GM10847 (cell line): ENCODE results near the gene APPBP2.

Experiments
- POLR2A ChIP-seq: IDR thresholded peaks from 2 replicates; pipeline ENCODE4 v1.6.1; 2011; ENCODE audit not compliant: insufficient read length; ENCODE audit errors: extremely low read depth

Gene APPBP2

DNA sequence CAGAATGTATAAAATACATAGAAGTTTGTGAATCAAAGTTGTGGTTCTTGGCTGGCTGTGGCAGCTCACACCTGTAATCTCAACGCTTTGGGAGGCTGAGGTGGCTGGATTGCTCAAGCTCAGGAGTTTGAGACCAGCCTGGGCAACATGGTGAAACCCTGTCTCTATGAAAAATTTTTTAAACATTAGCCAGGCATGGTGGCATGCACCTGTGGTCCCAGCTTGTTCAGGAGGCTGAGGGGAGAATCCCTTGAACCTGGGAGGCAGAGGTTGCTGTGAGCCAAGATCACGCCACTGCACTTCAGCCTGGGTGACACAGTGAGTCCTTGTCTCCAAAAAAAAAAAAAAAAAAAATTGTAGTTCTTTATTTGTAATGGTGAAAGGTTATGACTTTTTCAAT is 13.8 kb upstream of the APPBP2 start:
- TF ChIP-seq POLR2A = no peak

DNA sequence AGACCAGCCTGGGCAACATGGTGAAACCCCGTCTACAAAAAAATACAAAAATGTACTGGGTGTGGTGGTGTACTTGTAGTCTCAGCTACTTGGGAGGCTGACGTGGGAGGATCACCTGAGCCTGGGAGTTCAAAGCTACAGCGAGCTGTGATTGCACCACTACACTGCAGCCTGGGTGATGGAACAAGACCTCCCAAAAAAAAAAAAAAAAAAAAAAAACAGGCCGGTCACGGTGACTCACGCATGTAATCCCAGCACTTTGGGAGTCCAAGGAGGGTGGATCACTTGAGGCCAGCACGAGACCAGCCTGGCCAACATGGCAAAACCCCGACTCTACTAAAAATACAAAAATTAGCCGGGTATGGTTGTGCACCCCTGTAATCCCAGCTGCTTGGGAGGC is 12.7 kb upstream of the APPBP2 start:
- TF ChIP-seq POLR2A = no peak

DNA sequence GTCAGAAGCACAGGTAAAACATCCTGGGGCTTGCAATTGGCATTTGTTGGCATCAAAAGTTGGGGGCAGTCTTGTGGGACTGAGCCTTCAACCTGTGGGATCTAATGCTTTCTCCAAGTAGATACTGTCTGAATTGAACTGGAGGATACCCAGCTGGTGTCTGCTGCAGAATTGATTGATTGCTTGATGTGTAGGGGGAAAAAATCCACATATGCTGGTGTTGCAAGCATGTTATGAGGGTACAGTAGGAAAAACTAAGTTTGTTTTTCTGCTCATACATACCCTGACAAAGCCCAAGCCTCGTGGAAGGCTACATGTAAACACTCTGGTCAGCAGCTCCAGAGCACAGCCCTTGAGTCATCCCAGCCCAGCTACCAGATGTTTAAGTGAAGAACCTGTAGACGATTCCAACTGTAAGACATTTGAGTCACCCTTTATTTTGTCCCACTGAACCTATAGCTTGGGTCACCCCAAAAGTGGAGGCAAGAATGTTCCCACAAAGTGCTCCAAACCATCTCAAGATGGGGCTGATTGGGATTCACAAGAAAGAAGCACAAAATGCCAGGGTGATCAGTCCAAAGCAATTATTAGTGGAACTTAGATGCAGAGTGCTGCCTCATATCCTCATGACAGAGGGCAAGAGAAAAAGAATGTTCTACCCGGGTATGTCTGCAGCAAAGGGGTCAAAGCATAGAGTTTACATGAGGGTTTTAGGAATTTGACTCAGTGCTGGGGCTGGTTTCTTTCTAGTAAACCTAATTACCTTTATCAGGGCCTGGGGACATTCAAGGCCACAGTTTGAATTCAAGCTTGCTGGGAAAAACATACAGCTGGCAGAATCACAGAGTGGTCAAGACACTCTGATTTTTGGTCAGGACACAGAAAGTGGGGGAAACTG is 9.6 kb upstream of the APPBP2 start:
- no peak for TF ChIP-seq POLR2A

DNA sequence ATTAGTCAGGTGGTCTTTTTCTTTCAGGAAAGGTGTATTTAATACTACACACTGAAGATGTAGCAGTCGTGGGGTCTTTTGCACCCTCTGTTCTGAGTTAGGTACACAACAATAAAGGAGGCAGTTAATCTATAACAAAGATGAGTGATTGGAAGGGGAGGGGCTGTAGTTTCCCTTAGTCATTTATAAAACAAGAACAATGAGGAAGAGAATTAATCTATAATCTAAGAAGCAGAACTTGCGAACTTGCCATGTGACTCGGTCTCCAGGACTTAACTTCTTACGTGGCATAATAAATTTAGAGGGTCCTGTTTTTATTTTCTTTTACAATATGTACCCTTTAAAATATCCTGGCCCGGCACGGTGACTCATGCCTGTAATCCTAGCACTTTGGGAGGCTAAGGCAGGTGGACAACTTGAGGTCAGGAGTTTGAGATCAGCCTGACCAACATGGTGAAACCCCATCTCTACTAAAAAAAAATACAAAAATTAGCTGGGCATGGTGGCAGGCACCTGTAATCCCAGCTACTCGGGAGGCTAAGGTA is 8.6 kb upstream of the APPBP2 start:
- TF ChIP-seq POLR2A = no peak

DNA sequence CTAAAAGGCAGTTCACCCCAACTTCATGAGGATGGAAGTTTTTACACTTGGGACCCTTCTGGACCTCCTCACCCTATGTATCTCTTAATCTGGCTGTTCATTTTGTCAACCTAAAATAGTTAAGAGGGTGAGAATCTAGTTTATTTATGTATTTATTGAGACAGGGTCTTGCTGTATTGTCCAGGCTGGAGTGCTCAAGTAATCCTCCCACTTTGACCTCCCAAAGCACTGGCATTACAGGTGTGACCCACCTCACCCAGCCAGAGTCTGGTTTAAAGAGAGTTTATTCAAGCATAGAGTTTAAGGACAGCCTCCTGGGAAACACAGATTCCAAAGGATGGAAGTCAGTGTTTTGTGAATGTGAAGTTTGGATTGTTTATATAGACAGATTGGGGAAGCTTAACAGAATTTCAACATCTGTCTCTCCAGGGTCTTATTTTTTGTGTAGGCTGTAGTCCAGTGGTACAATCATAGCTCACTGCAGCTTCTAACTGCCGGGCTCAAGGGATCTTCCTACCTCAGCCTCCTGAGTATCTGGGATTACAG is 8.0 kb upstream of the APPBP2 start:
- TF ChIP-seq POLR2A = no peak

DNA sequence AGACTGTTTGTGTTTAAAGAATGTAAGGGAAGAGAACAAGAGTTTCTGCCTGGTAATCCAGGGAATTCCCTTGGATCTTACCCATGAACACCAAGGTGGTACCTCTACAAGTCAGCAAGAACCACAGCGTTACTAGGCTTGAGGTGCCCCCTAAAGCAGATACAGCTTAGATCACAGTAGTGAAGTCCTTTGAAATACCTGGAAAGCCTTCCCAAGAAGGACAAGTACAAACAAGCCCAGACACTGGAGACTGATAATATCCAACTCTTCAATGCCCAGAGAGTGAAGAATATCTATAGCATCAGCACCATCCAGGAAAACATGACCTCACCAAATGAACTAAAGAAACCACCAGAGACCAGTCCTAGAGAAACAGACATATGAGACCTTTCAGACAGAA is 3.8 kb upstream of the APPBP2 start:
- no peak for TF ChIP-seq POLR2A

DNA sequence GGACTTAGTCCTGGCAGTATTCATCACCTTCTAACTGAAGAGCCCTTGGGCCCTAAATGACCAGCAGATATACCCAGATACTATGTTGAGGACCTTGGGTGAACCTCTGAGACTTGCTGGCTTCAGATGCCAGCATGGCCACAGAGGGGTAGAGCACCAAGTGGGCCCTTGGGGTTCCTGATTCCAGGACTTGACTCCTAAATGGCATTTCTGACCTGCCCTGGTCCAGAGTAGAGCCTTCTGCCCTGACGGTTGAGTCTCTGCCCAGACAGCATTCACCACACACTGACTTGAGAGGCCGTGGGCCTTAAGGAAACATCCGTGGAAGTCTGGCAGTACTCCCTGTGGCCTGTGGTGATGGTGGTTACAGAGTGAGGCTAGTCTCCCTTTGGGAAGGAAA is 2.8 kb upstream of the APPBP2 start:
- no peak for TF ChIP-seq POLR2A

DNA sequence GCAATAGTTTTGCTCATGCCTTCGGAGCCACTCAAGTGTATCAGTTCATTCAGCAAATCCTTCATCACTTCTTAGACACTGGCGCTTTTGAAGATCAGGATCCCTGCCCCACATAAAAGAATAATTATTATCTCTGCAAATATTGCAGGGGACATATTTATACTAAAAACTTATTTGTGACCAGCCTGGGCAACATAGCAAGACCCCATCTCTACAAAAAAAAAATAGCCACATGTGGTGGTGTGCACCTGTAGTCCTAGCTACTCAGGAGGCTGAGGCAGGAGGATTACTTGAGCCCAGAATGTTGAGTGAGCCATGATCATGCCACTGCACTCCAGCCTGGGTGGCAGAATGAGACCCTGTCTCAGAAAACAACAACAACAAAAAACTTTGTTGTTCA is 1.7 kb upstream of the APPBP2 start:
- TF ChIP-seq POLR2A = no peak

DNA sequence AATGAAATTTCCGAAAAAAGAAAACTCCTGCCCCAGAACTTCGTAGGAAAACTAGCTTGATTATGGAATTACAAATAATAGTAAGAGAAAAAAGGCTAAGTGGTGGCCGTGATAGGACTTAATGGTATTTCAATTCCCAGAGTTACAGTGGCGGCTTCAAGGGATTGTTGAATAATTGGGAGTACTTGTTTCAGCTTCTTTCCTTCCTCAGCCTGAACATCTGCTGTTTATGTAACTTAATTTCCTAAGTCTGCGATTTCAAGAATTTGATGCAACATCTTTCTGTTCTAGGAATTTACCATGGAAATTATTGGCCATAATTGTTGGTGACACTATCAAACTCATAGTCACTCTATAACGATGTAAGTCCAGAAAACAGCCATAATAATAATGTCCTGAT is 684 bp upstream of the APPBP2 start:
- TF ChIP-seq POLR2A = no peak

DNA sequence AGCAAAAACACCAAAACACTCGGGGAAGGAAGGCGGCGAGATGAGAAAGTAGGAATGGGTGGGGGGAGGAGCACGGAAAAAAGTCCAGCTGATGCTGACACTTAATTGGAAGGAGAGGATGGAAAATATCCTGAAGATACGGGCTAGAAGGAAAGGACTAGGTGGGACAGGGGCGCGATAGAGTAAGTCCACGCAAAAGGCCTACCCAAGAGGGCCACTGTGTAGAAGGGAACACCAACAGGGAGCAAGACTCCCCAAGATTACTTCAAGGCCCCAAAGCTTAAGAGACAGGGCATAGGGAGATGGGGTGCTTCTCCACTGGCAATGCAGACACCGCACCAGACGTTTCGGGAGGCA is 736 bp downstream of the APPBP2 start:
- TF ChIP-seq POLR2A = no peak

DNA sequence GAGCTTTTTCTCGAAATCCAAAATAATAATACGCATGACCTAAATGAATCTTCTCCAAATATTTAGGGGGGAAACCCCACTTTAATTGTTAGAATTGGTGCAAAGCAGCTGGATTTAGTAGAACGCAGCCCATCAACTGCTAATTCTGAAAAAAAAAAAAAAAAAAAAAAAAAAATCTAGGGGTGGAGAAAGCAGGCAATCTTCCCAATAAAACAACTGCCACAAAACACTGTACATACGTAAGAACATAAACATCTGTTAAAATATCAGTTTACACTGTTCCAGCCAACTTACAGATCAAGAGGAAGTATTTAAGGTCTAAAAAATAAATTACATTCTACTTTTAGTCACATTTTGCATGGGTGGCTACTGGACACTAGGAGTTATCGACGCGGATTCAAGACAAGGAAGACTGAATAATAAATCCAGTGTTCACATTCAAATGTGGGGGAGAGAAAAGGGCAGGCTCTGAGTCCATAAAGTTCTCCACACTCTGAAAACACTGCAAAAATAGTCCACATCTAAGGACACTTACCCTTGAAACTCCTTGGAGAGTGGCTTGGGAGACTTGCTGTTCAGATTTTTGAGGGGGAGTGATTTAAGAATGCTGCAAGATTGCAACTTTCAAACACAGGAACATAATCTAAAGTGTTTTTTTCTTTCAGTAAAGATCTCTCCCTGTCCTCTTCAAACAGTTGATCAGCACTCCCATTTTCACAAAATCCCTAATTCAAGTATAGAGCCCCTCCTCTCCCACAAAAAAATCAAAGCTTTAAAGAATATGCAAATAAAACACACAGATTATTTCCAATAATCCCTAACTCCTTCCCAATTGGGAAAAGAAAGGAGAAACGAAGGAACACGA is 1.3 kb downstream of the APPBP2 start:
- no peak for TF ChIP-seq POLR2A

DNA sequence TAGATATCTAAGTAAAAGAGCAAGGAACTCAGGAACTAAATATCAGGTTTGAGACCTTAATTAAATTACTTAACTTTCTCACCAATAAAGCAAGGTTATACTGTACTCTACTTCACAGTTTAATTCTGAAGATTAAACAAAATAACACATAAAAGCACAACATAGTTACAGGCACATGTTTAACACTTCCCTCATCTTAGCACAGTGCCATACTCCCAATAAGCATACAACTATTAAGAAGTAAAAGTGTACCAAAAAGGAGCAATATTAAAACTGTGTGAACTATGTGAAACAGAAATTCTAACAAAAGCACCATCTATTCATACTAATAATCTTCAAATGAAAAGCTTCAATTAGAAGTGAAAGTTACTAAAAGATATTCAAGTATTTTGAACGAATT is 2.2 kb downstream of the APPBP2 start:
- no peak for TF ChIP-seq POLR2A

DNA sequence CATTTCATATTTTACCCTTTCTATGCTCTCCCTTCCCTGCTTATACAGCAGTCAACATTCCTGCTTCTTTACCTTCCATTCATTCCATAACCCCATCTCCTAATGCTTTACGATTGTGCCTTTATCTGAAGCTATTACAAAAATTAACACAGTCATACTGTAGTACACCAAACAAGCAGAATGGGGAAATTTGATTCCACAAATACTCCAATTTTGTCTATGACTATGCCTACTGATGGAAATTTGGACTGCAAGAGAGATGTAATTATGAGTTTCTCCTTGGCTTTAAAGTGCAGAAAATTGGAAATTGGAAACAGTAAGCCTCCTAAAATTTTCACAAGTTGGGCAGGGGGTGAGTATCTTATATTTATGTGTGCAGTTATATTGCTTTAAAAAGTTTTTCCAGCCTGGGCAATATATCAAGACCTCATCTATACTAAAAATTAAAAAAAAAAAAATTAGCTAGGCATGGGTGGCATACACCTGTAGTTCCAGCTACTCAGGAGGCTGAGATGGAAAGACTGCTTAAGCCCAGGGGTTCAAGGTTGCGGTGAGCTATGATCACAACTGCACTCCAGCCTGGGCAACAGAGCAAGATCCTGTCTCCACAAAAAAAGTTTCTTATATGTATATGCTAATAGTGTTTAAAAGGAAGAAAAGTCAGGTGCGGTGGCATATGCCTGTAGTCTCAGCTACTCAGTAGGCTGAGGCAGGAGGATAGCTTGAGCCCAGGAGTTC is 3.0 kb downstream of the APPBP2 start:
- TF ChIP-seq POLR2A = no peak

DNA sequence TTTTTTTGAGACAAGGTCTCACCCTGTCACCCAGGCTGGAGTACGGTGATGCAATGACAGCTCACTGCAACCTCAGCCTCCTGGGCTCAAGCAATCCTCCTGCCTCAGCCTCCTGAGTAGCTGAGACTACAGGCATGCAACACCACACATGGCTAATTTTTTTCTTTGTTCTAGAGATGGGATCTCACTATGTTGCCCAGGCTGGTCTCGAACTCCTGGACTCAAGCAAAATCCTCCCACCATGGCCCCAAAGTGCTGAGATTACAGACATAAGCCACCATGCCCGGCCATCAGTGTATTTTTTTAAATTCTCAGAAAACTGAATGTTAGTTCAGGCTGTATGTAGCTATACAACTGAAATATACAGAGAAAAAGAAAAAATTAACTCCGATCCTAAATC is 6.2 kb downstream of the APPBP2 start:
- no peak for TF ChIP-seq POLR2A

DNA sequence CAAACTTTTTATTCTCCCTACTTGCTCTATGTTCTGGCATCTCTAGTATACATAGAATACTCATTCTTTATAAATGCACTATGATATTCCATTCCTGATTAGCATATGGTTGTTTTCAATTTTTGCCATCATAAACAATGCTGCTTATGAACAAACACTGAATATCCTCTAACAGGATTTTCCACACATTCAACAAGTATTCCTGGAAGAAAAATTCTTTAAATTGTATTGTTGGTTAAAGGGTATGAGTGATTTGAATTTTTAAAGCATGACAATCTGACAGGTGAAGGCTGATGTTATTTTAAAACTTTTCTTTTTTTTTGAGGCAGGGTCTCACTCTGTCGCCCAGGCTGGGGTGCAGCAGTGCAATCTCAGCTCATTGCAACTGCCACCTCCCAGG is 11.5 kb downstream of the APPBP2 start:
- TF ChIP-seq POLR2A = no peak
